HCT116 (cell line): ENCODE data around the gene RFPL3. TPM values are rescaled to one million over a fixed set of nuclear protein-coding genes. Genes with fewer than 3 reads are reported as not detected.

ENCODE experiments used
- ATAC-seq: fragments of 200-7000 bp; cut with Tn5 transposase; 2 replicates; pipeline ENCODE4 v1.9.1; 2020; ENCODE audit warnings: mild to moderate bottlenecking, moderate library complexity
- BruUV-seq: library from RNA; stranded (reverse); fragments of 400-500 nt; replicated peaks from 2 replicates; lab custom pipeline; 2021; lab: Mats Ljungman, UMichigan
- CTCF ChIA-PET: fragments of 300-600 bp; sonication (Branson Sonifier 250); formaldehyde crosslinking; loops from one replicate; lab custom pipeline; 2021; ENCODE audit warnings: antibody characterized with exemption; lab: Charles Lee
- POLR2A ChIA-PET: fragments of 300-600, 350-600 bp; sonication (Branson Sonifier 250); formaldehyde crosslinking; loops from one replicate; lab custom pipeline; 2021; ENCODE audit warnings: antibody characterized with exemption; lab: Charles Lee
- RAD21 ChIA-PET, 2 experiments: fragments of 300-600 bp; sonication (Branson Sonifier 250); formaldehyde crosslinking; loops; one replicate each; lab custom pipeline; 2023; ENCODE audit warnings: low total read pairs in 2 of 2; ENCODE audit not compliant: uncharacterized antibody in 2 of 2, unreplicated experiment in 2 of 2, low non-redundant PET in 1 of 2; lab: Charles Lee
- DNase-seq: peaks from one replicate; pipeline ENCODE4 v3.0.0-alpha.2; 2010; ENCODE audit warnings: low read depth, low spot score
- H2AFZ ChIP-seq: fragments of 200-600 bp; shearing (Covaris generic), sonication (generic); 2 replicates; pipeline ENCODE4 v1.6.1; 2017; ENCODE audit warnings: low read depth, mixed run types, mixed read lengths, antibody characterized with exemption, low read length; ENCODE audit not compliant: poor library complexity, severe bottlenecking
- H3K27ac ChIP-seq: 2 replicates; pipeline ENCODE4 v1.5.1; 2012; ENCODE audit warnings: low read depth, low read length
- H3K27me3 ChIP-seq: fragments of 200-600 bp; sonication (generic); 2 replicates; pipeline ENCODE4 v1.6.1; 2016; ENCODE audit warnings: mixed run types, low read length, mixed read lengths; ENCODE audit not compliant: insufficient read depth
- H3K36me3 ChIP-seq, 2 experiments: fragments of 200-500 bp in 1 of 2; fragments of 200-600 bp in 1 of 2; sonication (Bioruptor generic) in 1 of 2; sonication (generic) in 1 of 2; 2 replicates each; pipeline versions ENCODE4 v1.5.1 to v1.6.1; 2014 to 2016; ENCODE audit warnings: low read length in 2 of 2, inconsistent platforms in 1 of 2, mixed read lengths in 1 of 2, mixed run types in 1 of 2; ENCODE audit not compliant: insufficient read depth in 2 of 2, control insufficient read depth in 1 of 2
- H3K4me1 ChIP-seq, 2 experiments: fragments of 200-600 bp in 1 of 2; sonication (generic) in 1 of 2; 2 replicates each; pipeline versions ENCODE4 v1.5.1 to v1.6.1; 2012 to 2017; ENCODE audit warnings: low read length in 2 of 2, inconsistent platforms in 1 of 2, mild to moderate bottlenecking in 1 of 2, mixed read lengths in 1 of 2, mixed run types in 1 of 2, moderate library complexity in 1 of 2; ENCODE audit not compliant: insufficient read depth in 2 of 2, control insufficient read depth in 1 of 2
- H3K4me2 ChIP-seq: fragments of 200-600 bp; sonication (generic); 2 replicates; pipeline ENCODE4 v1.6.1; 2017; ENCODE audit warnings: mixed run types, low read length, mixed read lengths
- H3K4me3 ChIP-seq, 2 experiments: fragments of 200-600 bp in 1 of 2; sonication (generic) in 1 of 2; replicated peaks in 1 of 2; 2 replicates each; pipeline ENCODE4 v1.5.1; 2011 to 2016; ENCODE audit warnings: low read length in 2 of 2, control low read depth in 1 of 2, low read depth in 1 of 2, mild to moderate bottlenecking in 1 of 2, mixed read lengths in 1 of 2, mixed run types in 1 of 2
- H3K79me2 ChIP-seq: fragments of 200-600 bp; sonication (generic); 2 replicates; pipeline ENCODE4 v1.6.1; 2017; ENCODE audit warnings: mild to moderate bottlenecking, mixed run types, low read length, moderate library complexity, mixed read lengths; ENCODE audit not compliant: insufficient read depth
- H3K9ac ChIP-seq: fragments of 200-600 bp; sonication (generic); 2 replicates; pipeline ENCODE4 v1.6.1; 2016; ENCODE audit warnings: low read length, mixed read lengths
- H3K9me2 ChIP-seq: fragments of 200-600 bp; sonication (generic), shearing (Covaris generic); 2 replicates; pipeline ENCODE4 v1.6.1; 2017; ENCODE audit warnings: mixed run types, mild to moderate bottlenecking, moderate library complexity; ENCODE audit not compliant: insufficient read depth
- H3K9me3 ChIP-seq, 2 experiments: fragments of 200-500 bp in 1 of 2; fragments of 200-600 bp in 1 of 2; sonication (Bioruptor generic) in 1 of 2; sonication (generic) in 1 of 2; 2 replicates each; pipeline ENCODE4 v1.6.1; 2014 to 2017; ENCODE audit warnings: low read length in 2 of 2, mixed read lengths in 2 of 2, inconsistent platforms in 1 of 2, low read depth in 1 of 2, mild to moderate bottlenecking in 1 of 2, mixed run types in 1 of 2, moderate library complexity in 1 of 2; ENCODE audit not compliant: control insufficient read depth in 1 of 2, insufficient read depth in 1 of 2
- H4K20me1 ChIP-seq: fragments of 200-600 bp; sonication (generic), shearing (Covaris generic); 2 replicates; pipeline ENCODE4 v1.6.1; 2017; ENCODE audit warnings: mixed run types, mild to moderate bottlenecking, moderate library complexity; ENCODE audit not compliant: insufficient read depth
- ATF3 ChIP-seq: IDR thresholded peaks from 2 replicates; pipeline ENCODE4 v1.6.1; 2012
- EZH2 ChIP-seq: fragments of 200-600 bp; sonication (generic); IDR thresholded peaks from 2 replicates; pipeline ENCODE4 v1.6.1; 2017; ENCODE audit warnings: antibody characterized with exemption, mixed run types
- JUND ChIP-seq: IDR thresholded peaks from 2 replicates; pipeline ENCODE4 v1.6.1; 2012
- MAX ChIP-seq: IDR thresholded peaks from 2 replicates; pipeline ENCODE4 v1.6.1; 2012
- REST ChIP-seq: IDR thresholded peaks from 2 replicates; pipeline ENCODE4 v1.6.1; 2012; ENCODE audit warnings: low read depth
- SRF ChIP-seq: IDR thresholded peaks from 2 replicates; pipeline ENCODE4 v1.6.1; 2012; ENCODE audit warnings: low read depth
- TCF7L2 ChIP-seq: IDR thresholded peaks from 2 replicates; pipeline ENCODE4 v1.7.0; 2011; ENCODE audit warnings: borderline replicate concordance, inconsistent platforms; ENCODE audit not compliant: insufficient read depth, insufficient read length; ENCODE audit errors: extremely low read depth
- YY1 ChIP-seq: IDR thresholded peaks from 2 replicates; pipeline ENCODE4 v1.6.1; 2011; ENCODE audit warnings: low read length, low read depth, moderate library complexity, mild to moderate bottlenecking; ENCODE audit not compliant: insufficient replicate concordance; ENCODE audit errors: extremely low read depth
- ZBTB33 ChIP-seq: IDR thresholded peaks from 2 replicates; pipeline ENCODE4 v1.6.1; 2011; ENCODE audit warnings: mild to moderate bottlenecking, low read length, moderate library complexity; ENCODE audit not compliant: insufficient replicate concordance; ENCODE audit errors: extremely low read depth
- ZFX ChIP-seq: fragments of 450-650 bp; IDR thresholded peaks from 2 replicates; pipeline ENCODE4 v1.6.1; 2017
- ZNF274 ChIP-seq: fragments of 200-500 bp; sonication (Bioruptor generic); IDR thresholded peaks from 2 replicates; pipeline ENCODE4 v1.6.1; 2014; ENCODE audit warnings: mild to moderate bottlenecking, low read depth, low read length, inconsistent platforms
- intact Hi-C: fragments of 100-400 bp; cut with micrococcal nuclease; formaldehyde crosslinking; loops from 2 replicates; pipeline ENCODE4 v1.10.0; 2022
- total RNA-seq: library from RNA; stranded (reverse); gene quantifications from one replicate; pipeline ENCODE4 v1.2.1, GENCODE V29; 2021; ENCODE audit not compliant: unreplicated experiment

RFPL3 gene
- total RNA-seq, 1 experiment from 2014 or later = not detected

GRCh38 chr22:32385681-32386080, 28.0 kb downstream of the RFPL3 start:
- Histone ChIP-seq H3K4me2 (no peak overlapping the region), H3K27ac (no peak overlapping the region), H3K9ac (no peak overlapping the region), H2AFZ (no peak overlapping the region), H3K79me2 (no peaks in the 10 kb centered on the region), H3K9me3 (no peaks in the 10 kb centered on the region), H3K27me3 (no peaks in the 10 kb centered on the region), H3K4me1 (no peaks in the 10 kb centered on the region), H4K20me1 (no peaks in the 10 kb centered on the region), H3K9me2 (no peaks in the 10 kb centered on the region), H3K4me3 (no peak overlapping the region), H3K36me3 (peaks cover 11 to 21% of the 10 kb centered on the region in 2 experiments)
- no peak for TF ChIP-seq REST
- TF ChIP-seq ZNF274 = no peak
- TF ChIP-seq ZFX = no peak
- no peak for TF ChIP-seq ZBTB33
- TF ChIP-seq JUND = no peak
- TF ChIP-seq SRF = no peak
- TF ChIP-seq YY1 = no peak
- TF ChIP-seq EZH2 = no peak
- TF ChIP-seq MAX = no peak
- TF ChIP-seq ATF3 = no peak
- TF ChIP-seq TCF7L2 = no peak
- no peak for DNase-seq
- CTCF ChIA-PET = no interaction called here
- POLR2A ChIA-PET = no interaction called here
- no TSS peak for BruUV-seq
- RAD21 ChIA-PET = no interaction called here
- ATAC-seq = no peak
- intact Hi-C loops = no loop called here
